ENCODE data around the gene EGFL7. TPM values are rescaled to one million over a fixed set of nuclear protein-coding genes. Genes with fewer than 3 reads are reported as not detected.

Gene EGFL7
- total RNA-seq, 1 donor from 2014 or later = 6.0 TPM

DNA sequence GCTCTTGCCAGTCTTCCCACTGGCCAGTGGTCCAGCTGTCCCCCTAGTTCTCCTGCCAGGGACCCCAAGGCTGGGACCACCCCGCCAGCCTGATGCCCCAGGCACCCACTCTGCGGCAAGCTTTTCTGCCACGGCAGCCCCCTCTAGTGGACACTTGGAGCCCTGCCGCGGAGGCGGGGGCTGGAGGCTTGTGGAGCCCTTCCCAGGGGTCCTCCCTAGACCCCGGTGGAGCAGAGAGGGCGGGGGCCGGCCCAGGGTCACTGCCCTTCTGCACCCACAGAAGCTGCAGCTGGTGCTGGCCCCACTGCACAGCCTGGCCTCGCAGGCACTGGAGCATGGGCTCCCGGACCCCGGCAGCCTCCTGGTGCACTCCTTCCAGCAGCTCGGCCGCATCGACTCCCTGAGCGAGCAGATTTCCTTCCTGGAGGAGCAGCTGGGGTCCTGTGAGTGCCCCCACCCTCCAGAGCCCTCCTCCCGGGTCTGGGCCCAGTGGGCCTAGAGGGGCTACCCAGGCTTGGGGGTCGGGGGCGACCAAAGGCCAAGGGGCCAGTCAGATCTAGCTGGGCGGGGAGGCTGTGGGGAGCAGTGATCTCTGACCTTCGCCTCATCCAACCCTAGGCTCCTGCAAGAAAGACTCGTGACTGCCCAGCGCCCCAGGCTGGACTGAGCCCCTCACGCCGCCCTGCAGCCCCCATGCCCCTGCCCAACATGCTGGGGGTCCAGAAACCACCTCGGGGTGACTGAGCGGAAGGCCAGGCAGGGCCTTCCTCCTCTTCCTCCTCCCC lies 9.1 kb downstream of the EGFL7 start:
- peak; percentile 23 for DNase-seq (ENCODE audit: low read depth)

GRCh38 chr9:136672431-136673087 lies 9.8 kb downstream of the EGFL7 start:
- DNase-seq (ENCODE audit: low read depth) = no peak

DNA sequence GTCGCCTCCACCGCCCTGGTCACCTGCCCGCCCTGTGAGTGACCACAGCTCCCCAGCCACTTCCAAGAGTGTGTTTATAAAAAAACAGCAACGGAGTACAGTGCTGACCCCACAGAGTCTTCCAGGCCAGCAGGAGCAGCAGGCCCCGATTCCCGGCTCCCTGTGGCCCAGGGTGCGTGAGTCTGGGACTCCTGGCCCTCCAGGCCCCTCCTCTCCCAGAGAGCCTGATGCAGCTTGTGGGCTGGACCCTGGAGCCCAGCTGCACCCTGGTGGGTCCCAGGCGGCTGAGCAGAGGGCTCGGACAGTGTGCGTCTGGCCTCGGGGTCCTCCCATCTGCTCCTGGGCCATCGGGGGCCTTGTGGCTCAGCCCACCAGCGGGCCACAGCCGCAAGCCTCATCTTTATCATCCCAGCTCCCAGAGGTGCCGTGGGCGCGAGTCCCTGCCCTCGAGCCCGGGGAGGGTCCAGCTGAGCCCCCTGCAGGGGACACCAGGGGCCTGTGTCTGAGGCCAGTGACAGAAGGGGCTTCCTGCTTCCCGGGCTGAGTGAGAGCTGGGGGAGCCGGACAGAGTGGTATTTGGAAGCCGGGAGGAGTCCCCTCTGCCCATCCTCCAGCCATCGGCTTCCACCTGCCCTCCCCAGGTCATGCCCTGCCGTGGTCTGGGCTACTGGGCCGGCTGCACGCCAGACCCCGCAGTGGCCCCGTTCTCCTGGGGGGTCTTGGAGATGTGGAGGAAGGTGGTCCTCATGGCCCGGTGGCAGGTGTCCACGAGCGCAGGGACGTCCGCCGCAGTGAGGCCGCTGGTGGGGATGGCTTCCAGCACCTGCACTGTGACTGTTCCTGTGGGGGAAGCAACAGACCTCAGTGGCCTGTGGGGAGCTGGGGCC lies 10.6 kb downstream of the EGFL7 start:
- no peak for DNase-seq (ENCODE audit: low read depth)

- DNase-seq (ENCODE audit: low read depth) = no peak
Measured at GRCh38 chr9:136673975-136674785, 11.5 kb downstream of the EGFL7 start.

- no peak for DNase-seq (ENCODE audit: low read depth)
Measured at GRCh38 chr9:136674786-136675349, 12.2 kb downstream of the EGFL7 start.

- no peak for DNase-seq (ENCODE audit: low read depth)
Measured at GRCh38 chr9:136675477-136676296, 13.0 kb downstream of the EGFL7 start.

DNA sequence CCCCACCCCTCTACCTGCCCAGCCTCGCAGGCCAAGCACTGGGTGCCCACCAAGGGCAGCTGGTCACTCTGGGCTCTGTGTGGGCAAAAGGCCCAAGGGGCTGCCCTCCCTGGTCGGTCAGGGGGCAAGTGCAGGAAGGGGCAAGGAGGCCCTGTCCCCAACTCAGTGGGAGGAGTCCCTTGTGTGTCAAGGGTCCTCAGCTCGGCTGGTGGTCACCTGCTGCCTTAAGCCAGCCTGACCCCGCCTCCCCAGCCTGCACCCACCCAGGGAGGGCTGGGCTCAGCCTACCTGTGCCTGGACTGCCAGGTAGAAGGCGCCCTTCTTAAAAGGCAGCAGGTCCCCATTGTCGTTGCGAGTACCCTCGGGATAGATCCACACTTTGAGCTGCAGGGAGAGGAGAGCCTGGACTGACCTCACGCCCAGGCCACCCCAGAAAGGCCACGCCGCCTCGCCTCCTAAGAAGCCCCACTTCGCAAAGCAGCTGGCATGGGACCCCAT lies 13.6 kb downstream of the EGFL7 start:
- DNase-seq (ENCODE audit: low read depth) = no peak

GRCh38 chr9:136676920-136677686 lies 14.4 kb downstream of the EGFL7 start:
- no peak for DNase-seq (ENCODE audit: low read depth)

- DNase-seq (ENCODE audit: low read depth) = no peak
Measured at GRCh38 chr9:136678034-136678433, 15.3 kb downstream of the EGFL7 start.

DNA sequence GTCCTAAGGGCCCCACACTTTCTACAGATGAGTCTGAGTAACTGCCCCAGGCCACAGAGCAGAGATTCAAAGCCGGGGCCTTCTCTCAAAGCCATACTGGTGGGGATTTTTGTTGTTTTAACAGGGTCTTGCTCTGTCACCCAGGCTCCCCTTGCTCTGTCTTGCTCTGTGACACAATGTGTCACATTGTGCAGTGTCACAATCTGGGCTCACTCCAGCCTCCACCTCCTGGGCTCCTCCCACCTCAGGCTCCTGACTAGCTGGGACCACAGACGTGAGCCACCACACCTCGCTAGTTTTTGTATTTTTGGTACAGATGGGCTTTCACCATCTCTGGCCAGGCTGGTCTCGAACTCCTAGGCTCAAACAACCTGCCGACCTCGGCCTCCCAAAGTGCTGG lies 15.9 kb downstream of the EGFL7 start:
- DNase-seq (ENCODE audit: low read depth) = no peak

GRCh38 chr9:136679431-136679941 lies 16.8 kb downstream of the EGFL7 start:
- no peak for DNase-seq (ENCODE audit: low read depth)

DNA sequence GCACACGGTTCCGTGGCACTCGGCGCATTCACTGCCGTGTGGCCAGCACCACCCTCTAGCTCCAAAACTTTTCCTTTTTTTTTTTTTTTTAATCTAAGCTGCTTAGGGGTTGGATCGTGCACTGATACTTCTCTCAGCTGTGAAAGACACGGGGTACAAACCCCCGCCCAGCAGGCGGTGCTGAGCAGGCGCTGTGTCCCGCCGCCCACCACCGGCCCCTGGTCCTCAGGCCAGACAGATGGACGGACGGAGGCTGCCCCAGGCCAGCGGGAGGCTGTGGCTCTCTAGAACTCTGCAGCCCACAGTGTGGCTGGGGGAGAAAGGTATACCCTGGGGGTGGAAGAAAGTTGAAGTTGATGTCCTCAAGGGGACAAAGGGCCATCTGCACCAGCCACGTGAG lies 18.3 kb downstream of the EGFL7 start:
- DNase-seq (ENCODE audit: low read depth) = no peak

DNA sequence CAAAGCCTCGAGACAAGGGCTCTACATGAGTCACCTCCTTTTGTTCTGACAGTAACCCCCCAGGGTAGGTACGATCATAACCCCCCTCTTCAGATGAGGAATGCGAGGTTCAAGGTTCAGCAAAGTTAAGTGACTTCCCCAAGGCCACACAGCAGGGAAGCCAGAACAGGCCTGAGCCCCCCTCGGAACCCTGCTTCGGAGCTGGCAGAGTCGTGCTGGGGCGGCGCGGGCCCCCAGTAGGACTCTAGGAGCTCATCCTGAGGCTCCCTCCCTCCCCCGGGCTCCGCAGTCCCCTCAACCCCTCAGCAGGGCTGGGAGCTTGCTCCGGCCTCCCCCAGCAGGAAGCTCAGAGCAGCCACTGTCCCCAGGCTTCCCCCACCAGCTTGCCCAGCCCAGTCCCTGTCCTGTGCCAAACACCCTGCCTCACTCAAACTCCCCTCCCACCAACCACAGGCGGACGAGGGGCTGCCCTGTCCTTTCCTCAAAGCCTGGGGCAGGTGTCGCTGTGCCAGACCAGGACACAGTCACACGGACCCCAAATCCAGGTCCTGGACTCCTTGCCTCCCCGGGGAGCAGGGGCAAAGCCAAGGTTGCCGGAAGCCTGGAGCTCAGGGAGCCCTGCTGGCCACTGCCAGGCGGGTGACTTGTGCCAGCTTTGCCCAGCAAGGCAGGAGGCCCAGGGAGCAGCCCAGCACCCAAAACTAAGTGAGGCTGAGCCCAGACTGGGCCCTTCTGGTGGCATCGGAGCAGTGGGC lies 19.4 kb downstream of the EGFL7 start:
- DNase-seq (ENCODE audit: low read depth) = no peak

- DNase-seq (ENCODE audit: low read depth) = no peak
Measured at GRCh38 chr9:136682710-136683109, 20.0 kb downstream of the EGFL7 start.

DNA sequence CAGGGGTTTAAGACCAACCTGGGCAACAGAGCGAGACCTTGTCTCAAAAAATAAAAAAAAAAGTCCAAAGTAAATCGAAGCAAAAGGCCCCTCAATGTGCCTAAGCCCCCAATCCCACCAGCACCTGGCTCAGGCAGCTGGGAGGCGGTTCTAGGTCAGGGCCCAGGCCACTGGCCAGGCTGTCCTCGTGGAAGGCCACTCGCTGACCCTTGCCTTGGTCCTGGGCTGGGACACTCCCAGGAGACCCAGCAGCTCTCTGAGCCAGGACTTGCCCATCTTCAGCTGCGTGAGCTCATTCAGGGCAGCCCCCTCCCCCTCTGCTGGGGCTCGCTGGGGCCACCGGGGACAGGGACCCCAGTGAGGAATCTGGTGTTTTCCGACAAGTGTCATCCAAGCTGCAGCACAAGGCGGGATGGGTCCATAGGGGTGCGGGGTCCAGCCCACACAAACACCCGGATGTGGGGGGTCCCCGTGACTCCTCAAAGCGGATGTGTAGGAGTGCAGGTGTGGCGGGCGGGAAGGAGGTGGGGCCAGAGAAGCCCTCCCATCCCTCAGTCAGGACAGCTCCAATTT lies 20.5 kb downstream of the EGFL7 start:
- no peak for DNase-seq (ENCODE audit: low read depth)

DNA sequence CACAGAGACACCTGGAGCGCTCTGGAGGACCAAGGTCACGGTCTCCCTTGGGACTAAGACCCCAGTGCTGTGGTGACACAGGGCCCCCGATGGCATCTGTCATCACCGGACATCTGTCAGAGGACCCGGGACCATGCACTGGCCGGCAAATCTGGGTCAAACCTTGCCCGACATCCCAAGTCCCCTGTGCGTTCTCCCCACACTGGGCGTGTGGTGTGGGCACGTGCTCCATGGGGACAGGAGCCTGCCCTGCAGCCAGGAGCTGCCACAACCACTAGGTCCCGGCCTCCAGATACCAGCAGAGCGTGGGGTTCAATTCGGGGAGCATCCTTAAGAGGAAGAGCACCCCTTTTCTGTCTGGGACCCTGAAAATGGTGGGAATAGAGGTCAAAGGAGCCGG lies 21.0 kb downstream of the EGFL7 start:
- DNase-seq (ENCODE audit: low read depth) = no peak

DNA sequence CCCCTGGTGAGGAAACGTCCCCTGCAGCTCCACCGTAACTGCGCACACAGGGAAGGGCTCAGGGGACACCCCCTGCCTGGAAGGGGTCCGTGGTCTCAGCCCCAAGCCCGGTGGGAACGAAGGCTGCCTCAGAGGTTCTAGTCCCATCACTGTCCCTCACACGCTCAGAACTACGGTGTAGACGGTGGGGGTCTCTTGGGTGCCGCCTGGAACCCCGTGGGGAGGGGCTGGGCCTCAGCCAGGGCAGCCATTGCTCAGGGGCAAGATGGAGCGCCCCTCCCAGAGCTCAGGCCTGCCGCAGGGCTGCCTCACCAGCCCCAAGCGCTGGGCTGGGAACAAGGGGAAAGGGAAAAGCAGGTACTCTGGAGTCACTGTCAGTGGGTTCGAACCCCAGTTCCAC lies 21.6 kb downstream of the EGFL7 start:
- DNase-seq (ENCODE audit: low read depth) = no peak

GRCh38 chr9:136684799-136685198 lies 22.1 kb downstream of the EGFL7 start:
- no peak for DNase-seq (ENCODE audit: low read depth)

Measured in myocyte (in vitro differentiated cells).